H1 (cell line): ENCODE measurements around the gene EPHA2. TPM values are rescaled to one million over a fixed set of nuclear protein-coding genes. Genes with fewer than 3 reads are reported as not detected.

ENCODE experiments used
- CTCF ChIA-PET: fragments of 300-600 bp; sonication (Branson Sonifier 250); formaldehyde crosslinking; loops from one replicate; lab custom pipeline; 2021; ENCODE audit not compliant: partially characterized antibody; lab: Charles Lee
- POLR2A ChIA-PET: fragments of 300-600 bp; sonication (Branson Sonifier 250); formaldehyde crosslinking; loops from one replicate; lab custom pipeline; 2021; ENCODE audit warnings: inconsistent platforms; ENCODE audit not compliant: partially characterized antibody; lab: Charles Lee
- DNase-seq, 2 experiments: peaks; one replicate each; pipeline versions ENCODE4 v3.0.0 to v3.0.0-alpha.2; 2010 to 2022; ENCODE audit warnings: low spot score in 2 of 2, low read depth in 1 of 2, mixed read lengths in 1 of 2
- FAIRE-seq: peaks from 2 replicates; lab custom pipeline; 2011; peaks lifted over from hg19 to GRCh38; lab: Jason Lieb, UNC
- H2AFZ ChIP-seq: 2 replicates; pipeline ENCODE4 v1.8.1; 2012; ENCODE audit warnings: low read length, inconsistent platforms
- H2AK5ac ChIP-seq: 2 replicates; pipeline ENCODE4 v1.6.1; 2013; ENCODE audit warnings: low read depth, low read length
- H2BK120ac ChIP-seq: replicated peaks from 2 replicates; pipeline ENCODE3; 2013; ENCODE audit warnings: low read depth, low read length, inconsistent platforms
- H2BK12ac ChIP-seq: 2 replicates; pipeline ENCODE4 v1.6.1; 2013; ENCODE audit warnings: low read depth, low read length
- H2BK15ac ChIP-seq: 2 replicates; pipeline ENCODE4 v1.6.1; 2013; ENCODE audit warnings: low read length
- H2BK20ac ChIP-seq: 2 replicates; pipeline ENCODE4 v1.6.1; 2013; ENCODE audit warnings: low read length
- H2BK5ac ChIP-seq: 2 replicates; pipeline ENCODE4 v1.6.1; 2013; ENCODE audit warnings: low read depth, low read length
- H3K14ac ChIP-seq: 2 replicates; pipeline ENCODE4 v1.6.1; 2013; ENCODE audit warnings: inconsistent platforms; ENCODE audit not compliant: insufficient read length
- H3K18ac ChIP-seq: 2 replicates; pipeline ENCODE4 v1.6.1; 2013; ENCODE audit warnings: low read length; ENCODE audit errors: extremely low read depth
- H3K23ac ChIP-seq: 2 replicates; pipeline ENCODE4 v1.6.1; 2013; ENCODE audit warnings: inconsistent platforms; ENCODE audit not compliant: insufficient read length
- H3K23me2 ChIP-seq: 2 replicates; pipeline ENCODE4 v1.6.1; 2013; ENCODE audit warnings: low read depth, low read length
- H3K27ac ChIP-seq: 2 replicates; pipeline ENCODE4 v1.6.1; 2011; ENCODE audit warnings: low read depth, low read length, inconsistent platforms
- H3K27me3 ChIP-seq, 4 experiments: replicated peaks in 1 of 4; 1 replicate in 1 of 4; 2 replicates in 3 of 4; pipeline versions ENCODE4 v1.6.1 to v1.8.1; 2011 to 2013; ENCODE audit warnings: low read length in 3 of 4, mild to moderate bottlenecking in 3 of 4, inconsistent platforms in 2 of 4, mixed read lengths in 2 of 4, moderate library complexity in 1 of 4; ENCODE audit not compliant: control insufficient read depth in 3 of 4, insufficient read depth in 3 of 4; ENCODE audit errors: extremely low read depth in 1 of 4
- H3K36me3 ChIP-seq, 4 experiments: 2 replicates each; pipeline versions ENCODE4 v1.6.1 to v1.8.1; 2011 to 2013; ENCODE audit warnings: mild to moderate bottlenecking in 4 of 4, low read length in 3 of 4, moderate library complexity in 2 of 4, control low read depth in 1 of 4, inconsistent platforms in 1 of 4; ENCODE audit not compliant: insufficient read depth in 4 of 4, control insufficient read depth in 2 of 4
- H3K4ac ChIP-seq: replicated peaks from 2 replicates; pipeline ENCODE3; 2013; ENCODE audit warnings: low read length, low read depth, mixed read lengths, inconsistent platforms; ENCODE audit not compliant: insufficient read length
- H3K4me1 ChIP-seq, 4 experiments: replicated peaks in 1 of 4; 1 replicate in 1 of 4; 2 replicates in 3 of 4; pipeline versions ENCODE4 v1.6.1 to v1.8.1; 2011 to 2013; ENCODE audit warnings: low read length in 3 of 4, inconsistent platforms in 2 of 4, mixed read lengths in 1 of 4; ENCODE audit not compliant: insufficient read depth in 4 of 4, control insufficient read depth in 3 of 4
- H3K4me2 ChIP-seq, 2 experiments: 2 replicates each; pipeline versions ENCODE4 v1.6.1 to v1.8.1; 2011 to 2013; ENCODE audit warnings: low read depth in 2 of 2, low read length in 2 of 2, control low read depth in 1 of 2, inconsistent platforms in 1 of 2, mild to moderate bottlenecking in 1 of 2; ENCODE audit not compliant: insufficient read depth in 1 of 2
- H3K4me3 ChIP-seq, 4 experiments: fragments of 200-600, 300-600 bp in 1 of 4; sonication (generic), shearing (Covaris generic), sonication (Bioruptor Twin) in 1 of 4; 2 replicates each; pipeline versions ENCODE4 v1.5.1 to v1.8.1; 2011 to 2016; ENCODE audit warnings: low read length in 4 of 4, low read depth in 3 of 4, control low read depth in 2 of 4, inconsistent platforms in 2 of 4, mild to moderate bottlenecking in 2 of 4, mixed read lengths in 1 of 4, moderate library complexity in 1 of 4; ENCODE audit not compliant: insufficient read depth in 2 of 4; ENCODE audit errors: extremely low read depth in 1 of 4
- H3K56ac ChIP-seq: replicated peaks from 2 replicates; pipeline ENCODE3; 2013; ENCODE audit warnings: low read depth, mild to moderate bottlenecking, mixed read lengths, low read length, inconsistent platforms; ENCODE audit not compliant: insufficient read length
- H3K79me1 ChIP-seq: 2 replicates; pipeline ENCODE4 v1.6.1; 2013; ENCODE audit warnings: low read depth, low read length, control low read depth
- H3K79me2 ChIP-seq, 2 experiments: 2 replicates each; pipeline versions ENCODE4 v1.6.1 to v1.8.1; 2012 to 2013; ENCODE audit warnings: low read length in 2 of 2, mild to moderate bottlenecking in 2 of 2, inconsistent platforms in 1 of 2; ENCODE audit not compliant: insufficient read depth in 2 of 2, control insufficient read depth in 1 of 2
- H3K9ac ChIP-seq, 4 experiments: replicated peaks in 1 of 4; 1 replicate in 1 of 4; 2 replicates in 3 of 4; pipeline versions ENCODE4 v1.6.1 to v1.8.1; 2011 to 2013; ENCODE audit warnings: low read depth in 3 of 4, low read length in 3 of 4, control low read depth in 2 of 4, mild to moderate bottlenecking in 2 of 4, moderate library complexity in 2 of 4, inconsistent platforms in 1 of 4; ENCODE audit errors: extremely low read depth in 1 of 4
- H3K9me3 ChIP-seq, 2 experiments: 2 replicates each; pipeline versions ENCODE4 v1.6.1 to v1.8.1; 2012 to 2013; ENCODE audit warnings: mild to moderate bottlenecking in 2 of 2, moderate library complexity in 2 of 2, control low read depth in 1 of 2, inconsistent platforms in 1 of 2, low read depth in 1 of 2, low read length in 1 of 2, mixed read lengths in 1 of 2; ENCODE audit not compliant: insufficient read depth in 2 of 2
- H4K20me1 ChIP-seq, 2 experiments: replicated peaks in 1 of 2; 2 replicates each; pipeline versions ENCODE3 to v1.8.1; 2011 to 2013; ENCODE audit warnings: inconsistent platforms in 2 of 2, low read length in 2 of 2, mild to moderate bottlenecking in 1 of 2; ENCODE audit not compliant: insufficient read depth in 2 of 2, control insufficient read depth in 1 of 2
- H4K5ac ChIP-seq: 2 replicates; pipeline ENCODE4 v1.6.1; 2013; ENCODE audit warnings: low read length, low read depth, mixed read lengths, inconsistent platforms; ENCODE audit not compliant: insufficient read length
- H4K8ac ChIP-seq: 2 replicates; pipeline ENCODE4 v1.8.0; 2013; ENCODE audit warnings: mild to moderate bottlenecking, moderate library complexity, low read length, inconsistent platforms; ENCODE audit not compliant: insufficient read depth; ENCODE audit errors: extremely low read depth
- H4K91ac ChIP-seq: replicated peaks from 2 replicates; pipeline ENCODE3; 2013; ENCODE audit warnings: low read length, mixed read lengths, inconsistent platforms; ENCODE audit not compliant: insufficient read length
- CBX5 ChIP-seq: fragments of 300-800, 300-1000 bp; sonication (generic); IDR thresholded peaks from 2 replicates; pipeline ENCODE4 v1.7.1; 2016; ENCODE audit warnings: antibody characterized with exemption, low read length, low read depth
- CEBPB ChIP-seq: IDR thresholded peaks from 2 replicates; pipeline ENCODE4 v1.6.1; 2012; ENCODE audit warnings: low read depth, low read length
- CHD1 ChIP-seq: IDR thresholded peaks from 2 replicates; pipeline ENCODE4 v1.6.1; 2012; ENCODE audit warnings: low read depth, low read length, improper control_type of control experiment
- E2F6 ChIP-seq: IDR thresholded peaks from 2 replicates; pipeline ENCODE4 v1.6.1; 2012; ENCODE audit warnings: inconsistent platforms
- EZH2 ChIP-seq: fragments of 200-600 bp; sonication (generic); IDR thresholded peaks from 2 replicates; pipeline ENCODE4 v1.7.1; 2012; ENCODE audit warnings: low read depth, mild to moderate bottlenecking, moderate library complexity, low read length, inconsistent platforms; ENCODE audit not compliant: severe bottlenecking
- GABPA ChIP-seq: IDR thresholded peaks from 2 replicates; pipeline ENCODE4 v1.6.1; 2011; ENCODE audit warnings: mild to moderate bottlenecking, low read length, moderate library complexity, borderline replicate concordance; ENCODE audit not compliant: insufficient read depth
- KDM5A ChIP-seq: fragments of 200-600 bp; IDR thresholded peaks from 2 replicates; pipeline ENCODE4 v1.7.1; 2012; ENCODE audit warnings: mild to moderate bottlenecking, low read length, inconsistent platforms, mixed read lengths
- MAFK ChIP-seq: IDR thresholded peaks from 2 replicates; pipeline ENCODE4 v1.6.1; 2012; ENCODE audit warnings: low read depth, mild to moderate bottlenecking, improper control_type of control experiment, low read length
- NRF1 ChIP-seq: IDR thresholded peaks from 2 replicates; pipeline ENCODE4 v1.6.1; 2011; ENCODE audit warnings: mild to moderate bottlenecking, low read depth, low read length, improper control_type of control experiment
- YY1 ChIP-seq: IDR thresholded peaks from 2 replicates; pipeline ENCODE4 v1.6.1; 2011; ENCODE audit warnings: low read depth, mild to moderate bottlenecking, low read length
- WGBS, 2 experiments: shearing (Covaris generic) in 1 of 2; methylation state at CpG; one replicate each; pipeline versions ENCODE4 v1.1.6 to v1.1.7; 2013 to 2015; ENCODE audit warnings: low lambda C conversion rate in 2 of 2, mixed read lengths in 2 of 2, inconsistent platforms in 1 of 2, low coverage in 1 of 2, missing lambda C conversion rate in 1 of 2; ENCODE audit not compliant: insufficient replicate concordance in 2 of 2, insufficient coverage in 1 of 2, insufficient read length in 1 of 2; ENCODE audit errors: extremely low coverage in 1 of 2, missing lambda C conversion rate in 1 of 2; 5-methylcytosine and 5-hydroxymethylcytosine counted together
- polyA plus RNA-seq, 7 experiments: library from polyadenylated mRNA; depleted of rRNA in 3 of 7; stranded (reverse) in 5 of 7; unstranded in 2 of 7; fragments of >200 nt in 5 of 7; fragments of 200-250 nt in 2 of 7; gene quantifications; 1 replicate in 5 of 7; 2 replicates in 1 of 7; 4 replicates in 1 of 7; pipeline versions ENCODE4 v1.2.1 to v1.2.3, GENCODE V29; 2011 to 2013; ENCODE audit warnings: missing spikeins in 2 of 7, mixed read lengths in 2 of 7
- total RNA-seq: library from RNA; stranded (reverse); fragmentation: NEBNext Ultra II Directional; extraction: Animal tissue kit (Norgen Biotek cat#: 25700); gene quantifications from 2 replicates; pipeline ENCODE4 v1.2.1, GENCODE V29; 2021

EPHA2 gene
- total and polyA plus RNA-seq, 2 of the 8 experiments (the other 6 are each of a cell fraction or from before 2014, with no cell fraction given) = 26.8 to 33.6 TPM

GRCh38 chr1:16203550-16203949 lies 47.7 kb upstream of the EPHA2 start:
- DNase-seq = no peak
- Histone ChIP-seq H4K5ac (no peak overlapping the region), H2AK5ac (no peak overlapping the region), H2BK120ac (no peak overlapping the region), H4K8ac (no peak overlapping the region), H3K4me1 (peaks cover 0 to 15% (median 11%) of the 10 kb centered on the region in 4 experiments; a peak in 5 of 7 replicates), H3K27ac (no peak overlapping the region), H3K4ac (no peak overlapping the region), H3K79me2 (no peaks in the 10 kb centered on the region), H3K79me1 (peaks cover 2% of the 10 kb centered on the region; the same call in 1 of the 2 replicates), H3K36me3 (peaks cover 12 to 30% (median 25%) of the 10 kb centered on the region in 4 experiments; a peak in 7 of 8 replicates), H3K4me2 (no peak overlapping the region), H3K56ac (no peak overlapping the region), H4K91ac (no peak overlapping the region), H3K23me2 (peaks cover 6% of the 10 kb centered on the region), H3K27me3 (no peaks in the 10 kb centered on the region), H4K20me1 (peaks cover 2 to 6% of the 10 kb centered on the region in 2 experiments), H3K9me3 (no peaks in the 10 kb centered on the region), H3K4me3 (no peak overlapping the region), H2BK12ac (no peak overlapping the region), H2BK20ac (no peak overlapping the region), H3K9ac (no peak overlapping the region), H2AFZ (no peak overlapping the region), H2BK15ac (no peak overlapping the region), H3K18ac (no peak overlapping the region), H3K14ac (no peak overlapping the region), H2BK5ac (no peak overlapping the region), H3K23ac (no peak overlapping the region)
- WGBS, 2 experiments = 76% methylated on average over 3 of the region's 3 CpGs; no CpG with 5 or more reads in 1 of the 2 experiments
- FAIRE-seq = no peak
- ChIA-PET POLR2A (interaction anchor here (0.6 to 2.9 kb wide), 7 partner anchors 9 to 117 kb away, joined by 3 to 7 read pairs (median 4); partner anchors contain the start of gene ARHGEF19), CTCF (interaction anchor here (0.6 to 7.6 kb wide), 16 partner anchors 8 to 130 kb away, joined by 3 to 45 read pairs (median 8); partner anchors contain the start of gene FAM131C)
- TF ChIP-seq CBX5 (no peak), CHD1 (no peak), EZH2 (no peak), MAFK (no peak), E2F6 (no peak), CEBPB (no peak), NRF1 (no peak), YY1 (no peak), KDM5A (no peak), GABPA (no peak)
